NB4 (cell line): ENCODE data around the gene TMEM164.

Source experiments
- CTCF ChIP-seq: IDR thresholded peaks from one replicate; pipeline ENCODE4 v1.5.1; 2012; ENCODE audit warnings: low read depth, low read length
- MAX ChIP-seq: IDR thresholded peaks from 2 replicates; pipeline ENCODE4 v1.6.1; 2011; ENCODE audit warnings: low read depth, low read length
- MYC ChIP-seq: IDR thresholded peaks from 2 replicates; pipeline ENCODE4 v1.6.1; 2011; ENCODE audit warnings: low read depth, low read length
- POLR2A ChIP-seq: IDR thresholded peaks from 2 replicates; pipeline ENCODE4 v1.6.1; 2011; ENCODE audit warnings: mild to moderate bottlenecking; ENCODE audit not compliant: insufficient read length; ENCODE audit errors: extremely low read depth

DNA sequence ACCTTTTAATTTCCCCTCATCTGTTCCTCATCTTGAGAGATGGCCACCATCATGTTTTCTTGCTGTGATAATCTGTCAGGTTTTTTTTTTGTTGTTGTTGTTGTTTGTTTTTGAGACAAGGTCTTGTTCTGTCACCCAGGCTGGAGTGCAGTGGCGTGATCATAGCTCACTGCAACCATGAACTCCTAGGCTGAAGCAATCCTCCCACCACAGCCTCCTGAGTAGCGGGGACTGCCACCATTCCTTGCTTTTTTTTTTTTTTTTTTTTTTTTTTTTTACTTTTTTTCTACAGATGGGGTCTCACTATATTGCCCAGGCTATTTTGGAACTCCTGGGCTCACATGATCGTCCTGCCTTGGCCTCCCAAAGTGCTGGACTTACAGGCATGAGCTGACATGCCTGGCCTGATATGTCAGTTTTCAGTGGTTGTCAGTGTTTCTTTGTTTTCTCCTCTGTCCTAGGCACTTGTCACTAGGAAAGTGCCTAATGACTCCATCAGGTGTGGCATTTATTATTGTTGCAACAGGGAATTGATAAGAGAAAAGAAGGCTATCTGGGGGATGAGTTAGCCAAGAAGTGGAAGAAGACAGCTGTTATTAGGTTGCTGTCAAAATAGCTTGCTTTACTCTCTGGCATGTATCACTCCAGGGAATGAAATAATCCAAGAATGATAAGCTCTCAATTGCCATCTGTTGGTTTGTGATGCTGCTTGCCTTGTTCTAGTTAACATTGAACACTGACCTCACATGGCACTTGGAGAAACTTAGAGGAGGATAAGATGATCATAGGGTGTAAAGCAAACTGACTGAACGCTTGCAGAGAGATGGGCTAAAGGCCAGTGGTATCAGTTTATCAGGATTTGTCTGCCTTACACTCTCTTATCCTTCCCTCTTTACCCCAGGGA, 41.7 kb downstream of the TMEM164 start:
- TF ChIP-seq CTCF (no peak), POLR2A (no peak), MAX (no peak), MYC (no peak)
